NCI-H1694 treated with DMSO at 0.1 percent for 48 hours (cell line): ENCODE measurements around the gene ATF6.

Experiments used
- DNase-seq: peaks from one replicate; lab custom pipeline; 2025; lab: John Stamatoyannopoulos, UW

ATF6 gene

DNA sequence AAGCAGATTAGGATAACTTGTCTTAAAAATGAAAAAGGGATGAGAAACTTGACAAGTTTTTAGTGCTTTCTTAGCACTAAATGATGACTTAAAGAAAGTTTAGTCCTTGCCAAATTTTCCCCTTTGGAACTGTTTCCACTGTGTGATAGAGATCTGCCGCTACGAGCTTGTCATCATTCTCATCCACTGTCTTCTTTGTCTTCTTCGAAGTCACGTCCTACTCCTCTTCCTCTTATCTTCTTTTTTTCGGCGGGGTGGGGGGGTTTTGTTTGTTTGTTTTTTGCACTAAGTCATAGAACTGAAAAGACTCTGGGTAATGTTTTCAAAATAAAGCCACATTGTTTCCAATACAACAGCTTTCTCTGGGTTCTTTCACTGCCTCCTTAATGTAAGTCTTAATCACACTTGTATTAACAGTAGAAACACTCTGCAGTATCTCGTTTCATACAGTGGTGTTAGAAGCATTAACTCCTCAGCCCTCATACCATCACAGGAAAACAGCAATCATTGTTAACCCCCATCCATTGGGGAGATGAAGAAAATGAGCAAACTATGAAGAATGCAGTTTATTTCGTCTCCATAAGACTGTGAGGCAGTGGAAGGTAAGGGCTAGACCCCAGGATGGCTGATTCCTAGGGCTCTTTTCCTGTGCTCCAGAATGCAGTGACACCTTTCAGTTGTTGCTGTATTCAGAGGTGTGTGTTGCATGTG, 175.8 kb downstream of the ATF6 start:
- DNase-seq = no peak

- DNase-seq = peak; percentile 34
Measured at GRCh38 chr1:161943737-161944136, 177.6 kb downstream of the ATF6 start.

- DNase-seq = no peak
Measured at GRCh38 chr1:161944381-161944780, 178.3 kb downstream of the ATF6 start.

- no peak for DNase-seq
Measured at GRCh38 chr1:161945306-161946060, 179.4 kb downstream of the ATF6 start.

GRCh38 chr1:161946071-161946987, 180.2 kb downstream of the ATF6 start:
- DNase-seq = no peak

GRCh38 chr1:161948435-161948834, 182.3 kb downstream of the ATF6 start:
- DNase-seq = no peak

GRCh38 chr1:161949548-161949947, 183.4 kb downstream of the ATF6 start:
- DNase-seq = no peak

GRCh38 chr1:161950377-161950776, 184.3 kb downstream of the ATF6 start:
- no peak for DNase-seq

DNA sequence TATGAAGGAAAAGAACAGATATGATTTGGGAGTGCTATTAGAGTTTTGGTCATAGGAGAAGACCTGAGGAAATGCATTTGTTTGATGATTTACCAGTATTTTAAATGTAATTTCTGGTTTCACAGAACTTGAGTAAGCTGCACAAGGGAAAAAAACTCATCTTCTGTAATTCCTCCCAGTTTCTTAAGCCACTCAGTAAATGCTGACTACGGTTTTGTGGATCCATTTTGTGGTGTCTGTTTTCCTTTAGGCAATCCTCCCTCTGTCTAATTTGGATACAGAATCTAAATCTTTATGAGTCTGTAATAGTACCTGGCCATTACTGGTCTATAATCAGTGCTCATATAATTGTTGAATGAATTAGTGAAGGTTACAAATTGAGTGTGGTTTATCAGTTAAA, 185.5 kb downstream of the ATF6 start:
- no peak for DNase-seq

- DNase-seq = no peak
Measured at GRCh38 chr1:161952607-161953172, 186.6 kb downstream of the ATF6 start.

GRCh38 chr1:161953256-161953920, 187.3 kb downstream of the ATF6 start:
- no peak for DNase-seq

DNA sequence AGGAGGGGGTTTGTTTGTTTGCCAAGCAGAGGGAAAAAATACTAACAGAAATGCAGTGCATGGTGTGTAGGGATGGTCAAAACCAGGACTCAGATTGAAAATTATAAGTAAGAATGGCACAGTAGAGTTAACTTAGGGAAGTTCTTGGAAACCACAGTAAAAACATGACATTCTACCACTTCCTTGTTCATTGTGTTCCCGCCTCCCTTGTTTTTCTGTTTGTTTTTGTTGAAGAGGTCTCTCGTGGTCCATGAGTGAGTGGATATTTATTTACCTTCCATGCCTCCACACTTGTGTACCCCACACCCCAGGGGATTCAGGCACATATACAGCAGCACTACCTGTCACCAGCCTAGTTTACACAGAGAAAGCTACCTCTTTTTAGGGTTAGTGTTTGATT, 187.9 kb downstream of the ATF6 start:
- DNase-seq = no peak

GRCh38 chr1:161954466-161954865, 188.3 kb downstream of the ATF6 start:
- no peak for DNase-seq

- DNase-seq = no peak
Measured at GRCh38 chr1:161955606-161956005, 189.5 kb downstream of the ATF6 start.

DNA sequence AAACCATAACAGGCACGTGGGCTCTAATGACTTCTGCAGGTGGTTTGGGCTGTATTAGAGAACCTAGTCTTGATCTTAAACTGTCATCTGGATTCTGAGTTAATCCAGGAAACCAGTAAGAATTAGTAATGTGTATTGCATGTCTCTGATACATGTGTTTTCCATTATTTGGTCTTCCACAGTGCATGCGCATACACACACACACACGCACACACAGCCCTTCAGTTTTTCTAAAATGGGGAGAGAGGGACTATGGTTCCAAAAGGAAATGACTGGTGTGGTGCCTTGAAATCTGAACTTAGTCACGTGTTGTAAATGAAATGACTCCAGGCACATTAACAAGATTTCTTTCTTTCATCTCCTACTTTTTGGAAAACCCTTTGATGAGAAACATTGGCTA, 190.0 kb downstream of the ATF6 start:
- no peak for DNase-seq

DNA sequence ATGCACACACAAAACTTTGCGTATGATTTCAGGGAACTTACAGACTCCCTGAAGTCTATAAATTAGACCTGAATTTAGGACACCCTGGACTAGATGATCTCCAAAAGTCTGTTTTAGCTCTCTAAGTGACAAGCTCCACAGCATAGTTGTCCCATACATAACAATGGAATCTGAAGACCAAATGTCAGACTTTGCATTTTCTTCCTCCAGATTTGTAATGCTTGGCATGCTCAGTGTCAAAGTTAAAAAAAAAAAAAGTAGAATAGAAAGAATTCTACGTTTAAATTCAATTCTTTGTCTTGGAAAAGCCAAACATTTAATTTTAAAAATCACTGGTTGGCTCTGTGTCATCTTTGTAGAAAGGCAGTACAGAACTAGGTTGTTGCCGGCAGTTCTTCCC, 190.8 kb downstream of the ATF6 start:
- no peak for DNase-seq

- DNase-seq = no peak
Measured at GRCh38 chr1:161958425-161958824, 192.3 kb downstream of the ATF6 start.

GRCh38 chr1:161962091-161962887, 196.2 kb downstream of the ATF6 start:
- DNase-seq = no peak

- DNase-seq = no peak
Measured at GRCh38 chr1:161966067-161966466, 199.9 kb downstream of the ATF6 start.

- no peak for DNase-seq
Measured at GRCh38 chr1:161970036-161970435, 203.9 kb downstream of the ATF6 start.

DNA sequence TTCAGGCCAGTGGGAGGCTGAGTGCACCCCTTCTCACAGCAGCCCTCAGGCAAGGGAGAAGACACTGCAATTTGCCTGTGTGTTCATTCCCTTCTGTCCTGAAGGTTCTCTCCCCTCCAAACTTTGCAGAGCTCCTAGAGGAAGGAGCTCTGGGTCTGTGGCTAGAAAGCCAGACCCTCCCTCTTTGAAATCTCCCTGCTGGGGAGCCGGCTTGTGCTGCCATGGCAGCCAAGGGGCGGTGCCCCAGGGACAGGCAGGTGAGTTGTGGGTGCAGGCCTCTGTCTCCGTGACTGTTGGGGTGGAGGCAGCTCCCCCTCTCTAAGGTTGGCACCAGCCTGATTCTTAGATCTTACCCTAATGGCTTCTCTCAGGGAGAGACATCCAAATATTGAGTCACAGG, 204.5 kb downstream of the ATF6 start:
- no peak for DNase-seq
